ENCODE data around the gene TST. TPM values are rescaled to one million over a fixed set of nuclear protein-coding genes. Genes with fewer than 3 reads are reported as not detected.

The TST gene
- total and polyA plus RNA-seq, 4 experiments from 2014 or later, result 0.29 to 1.4 (median 0.46) TPM

Other genes starting within 250 kb of the TST start
- gene IFT27, start 243.3 kb downstream of the TST start, total RNA-seq, result 10 to 100 TPM; 38.2 to 42.6 TPM
- 10 to 100 TPM in 1 of 2 donors, 1 to 10 TPM in 1; 9.8 to 11.1 TPM for gene IFT27, start 243.3 kb downstream of the TST start, polyA plus RNA-seq
- not detected for gene PVALB, start 202.4 kb downstream of the TST start, total RNA-seq
- not detected for gene PVALB, start 202.4 kb downstream of the TST start, polyA plus RNA-seq
- 10 to 100 TPM; 16.6 to 17.5 TPM for gene NCF4, start 158.4 kb downstream of the TST start, total RNA-seq
- gene NCF4, start 158.4 kb downstream of the TST start, polyA plus RNA-seq, result 10 to 100 TPM; 26.8 to 28.0 TPM
- 1 to 10 TPM; 1.2 TPM for gene CSF2RB, start 105.8 kb downstream of the TST start, total RNA-seq
- under 1 TPM in 1 of 2 donors, not detected in 1; 0.34 TPM for gene CSF2RB, start 105.8 kb downstream of the TST start, polyA plus RNA-seq
- gene MPST, start 295 bp upstream of the TST start, total RNA-seq, result 1 to 10 TPM; 3.7 to 5.2 TPM
- gene MPST, start 295 bp upstream of the TST start, polyA plus RNA-seq, result 1 to 10 TPM; 6.1 to 7.4 TPM
- gene KCTD17, start 32.3 kb upstream of the TST start, total RNA-seq, result 10 to 100 TPM; 32.3 to 33.4 TPM
- 10 to 100 TPM in 1 of 2 donors, 1 to 10 TPM in 1; 9.0 to 13.2 TPM for gene KCTD17, start 32.3 kb upstream of the TST start, polyA plus RNA-seq
- under 1 TPM; 0.61 to 0.90 TPM for gene TMPRSS6, start 90.3 kb upstream of the TST start, total RNA-seq
- not detected for gene TMPRSS6, start 90.3 kb upstream of the TST start, polyA plus RNA-seq
- 10 to 100 TPM; 55.4 to 63.8 TPM for gene IL2RB, start 130.5 kb upstream of the TST start, total RNA-seq
- 100 to 1,000 TPM in 1 of 2 donors, 10 to 100 TPM in 1; 37.6 to 107 TPM for gene IL2RB, start 130.5 kb upstream of the TST start, polyA plus RNA-seq
- 10 to 100 TPM; 23.1 to 24.8 TPM for gene C1QTNF6, start 168.8 kb upstream of the TST start, total RNA-seq
- gene C1QTNF6, start 168.8 kb upstream of the TST start, polyA plus RNA-seq, result under 1 TPM; 0.49 to 0.89 TPM
- 1 to 10 TPM; 8.2 to 9.3 TPM for gene SSTR3, start 193.0 kb upstream of the TST start, total RNA-seq
- gene SSTR3, start 193.0 kb upstream of the TST start, polyA plus RNA-seq, result 1 to 10 TPM in 1 of 2 donors, under 1 TPM in 1; 0.50 to 1.4 TPM
- 100 to 1,000 TPM; 304 to 318 TPM for gene RAC2, start 224.8 kb upstream of the TST start, total RNA-seq
- 100 to 1,000 TPM; 724 to 917 TPM for gene RAC2, start 224.8 kb upstream of the TST start, polyA plus RNA-seq

Data from CD4-positive, alpha-beta memory T cell (primary cell).